ENCODE results near the gene PTPN13.
"Not testable (repeated sequence)": the region's sequence is repeated elsewhere in the genome, so short reads cannot be mapped to it uniquely, and the experiment has no call there.

The PTPN13 gene

GRCh38 chr4:86633854-86634253 is 39.7 kb downstream of the PTPN13 start:
- DNase-seq (ENCODE audit: low read depth, low spot score) = no peak
- no peak overlapping the region for H3K27ac ChIP-seq

- H3K27ac ChIP-seq = peak overlapping the region; percentile 23
- peak; percentile 41 for DNase-seq (ENCODE audit: low read depth, low spot score)
Measured at GRCh38 chr4:86640469-86640868, 46.4 kb downstream of the PTPN13 start.

GRCh38 chr4:86641516-86642090 is 47.5 kb downstream of the PTPN13 start:
- DNase-seq (ENCODE audit: low read depth, low spot score) = no peak
- no peak overlapping the region for H3K27ac ChIP-seq

- no peak overlapping the region for H3K27ac ChIP-seq
- DNase-seq (ENCODE audit: low read depth, low spot score) = no peak
Measured at GRCh38 chr4:86644892-86645291, 50.8 kb downstream of the PTPN13 start.

- DNase-seq (ENCODE audit: low read depth, low spot score) = no peak
Measured at GRCh38 chr4:86652332-86652932, 58.3 kb downstream of the PTPN13 start.

GRCh38 chr4:86653237-86653865 is 59.2 kb downstream of the PTPN13 start:
- DNase-seq (ENCODE audit: low read depth, low spot score) = no peak

More at GRCh38 chr4:86652332-86652932, 58.3 kb downstream of the PTPN13 start:
- H3K27ac ChIP-seq = no peak overlapping the region

GRCh38 chr4:86656781-86657180 is 62.7 kb downstream of the PTPN13 start:
- H3K27ac ChIP-seq; DNase-seq (ENCODE audit: low read depth, low spot score): not testable (repeated sequence)

More at GRCh38 chr4:86653237-86653865, 59.2 kb downstream of the PTPN13 start:
- H3K27ac ChIP-seq = no peak overlapping the region

- H3K27ac ChIP-seq = no peak overlapping the region
- no peak for DNase-seq (ENCODE audit: low read depth, low spot score)
Measured at GRCh38 chr4:86657382-86657781, 63.3 kb downstream of the PTPN13 start.

- H3K27ac ChIP-seq = no peak overlapping the region
- no peak for DNase-seq (ENCODE audit: low read depth, low spot score)
Measured at GRCh38 chr4:86657910-86658309, 63.8 kb downstream of the PTPN13 start.

GRCh38 chr4:86660401-86660800 is 66.3 kb downstream of the PTPN13 start:
- peak overlapping the region; percentile 54 for H3K27ac ChIP-seq
- no peak for DNase-seq (ENCODE audit: low read depth, low spot score)

GRCh38 chr4:86661006-86661405 is 66.9 kb downstream of the PTPN13 start:
- H3K27ac ChIP-seq = peak overlapping the region; percentile 54
- DNase-seq (ENCODE audit: low read depth, low spot score) = no peak

GRCh38 chr4:86661418-86661817 is 67.3 kb downstream of the PTPN13 start:
- H3K27ac ChIP-seq = peak overlapping the region; percentile 54
- no peak for DNase-seq (ENCODE audit: low read depth, low spot score)

- no peak overlapping the region for H3K27ac ChIP-seq
- DNase-seq (ENCODE audit: low read depth, low spot score) = no peak
Measured at GRCh38 chr4:86664959-86665358, 70.8 kb downstream of the PTPN13 start.

GRCh38 chr4:86670298-86670697 is 76.2 kb downstream of the PTPN13 start:
- no peak for DNase-seq (ENCODE audit: low read depth, low spot score)
- H3K27ac ChIP-seq = peak overlapping the region; percentile 49

GRCh38 chr4:86670756-86671155 is 76.6 kb downstream of the PTPN13 start:
- DNase-seq (ENCODE audit: low read depth, low spot score) = peak; percentile 70
- H3K27ac ChIP-seq = peak overlapping the region; percentile 49

- H3K27ac ChIP-seq = no peak overlapping the region
- DNase-seq (ENCODE audit: low read depth, low spot score) = no peak
Measured at GRCh38 chr4:86675548-86675947, 81.4 kb downstream of the PTPN13 start.

GRCh38 chr4:86678796-86679195 is 84.7 kb downstream of the PTPN13 start:
- no peak for DNase-seq (ENCODE audit: low read depth, low spot score)
- H3K27ac ChIP-seq = no peak overlapping the region

GRCh38 chr4:86679441-86679840 is 85.3 kb downstream of the PTPN13 start:
- DNase-seq (ENCODE audit: low read depth, low spot score) = no peak
- no peak overlapping the region for H3K27ac ChIP-seq

- DNase-seq (ENCODE audit: low read depth, low spot score) = no peak
- H3K27ac ChIP-seq = no peak overlapping the region
Measured at GRCh38 chr4:86683167-86683566, 89.1 kb downstream of the PTPN13 start.

- no peak for DNase-seq (ENCODE audit: low read depth, low spot score)
- H3K27ac ChIP-seq = no peak overlapping the region
Measured at GRCh38 chr4:86683983-86684382, 89.9 kb downstream of the PTPN13 start.

GRCh38 chr4:86685401-86685800 is 91.3 kb downstream of the PTPN13 start:
- H3K27ac ChIP-seq = peak overlapping the region; percentile 44
- no peak for DNase-seq (ENCODE audit: low read depth, low spot score)

- DNase-seq (ENCODE audit: low read depth, low spot score) = no peak
- H3K27ac ChIP-seq = peak overlapping the region; percentile 44
Measured at GRCh38 chr4:86686741-86687140, 92.6 kb downstream of the PTPN13 start.
